ENCODE data around the gene NRP1. TPM values are rescaled to one million over a fixed set of nuclear protein-coding genes. Genes with fewer than 3 reads are reported as not detected.

The NRP1 gene
- total RNA-seq, 1 experiment from 2014 or later = 555 TPM

GRCh38 chr10:33150146-33150545, 184.3 kb downstream of the NRP1 start:
- ChIA-PET CTCF (no interaction called here), POLR2A (ENCODE audit: unreplicated experiment) (interaction anchor here (0.5 to 0.6 kb wide), 2 partner anchors 18 to 226 kb away, joined by 3 read pairs; no protein-coding TSS in a partner anchor)
- Histone ChIP-seq H3K36me3 (ENCODE audit: low read depth, low read length) (no peaks in the 10 kb centered on the region), H3K27me3 (ENCODE audit: low read length) (no peaks in the 10 kb centered on the region), H3K27ac (ENCODE audit: low read length) (no peak overlapping the region), H4K20me1 (ENCODE audit: low read length) (no peaks in the 10 kb centered on the region), H3K79me2 (ENCODE audit: low read length) (no peaks in the 10 kb centered on the region), H3K9ac (ENCODE audit: low read length) (no peak overlapping the region), H2AFZ (ENCODE audit: low read length) (no peak overlapping the region), H3K4me3 (ENCODE audit: low read length) (no peak overlapping the region), H3K9me3 (ENCODE audit: low read length) (no peaks in the 10 kb centered on the region; the same call in 1 of the 2 replicates), H3K9me2 (replicated peaks; ENCODE audit: low read length) (no peaks in the 10 kb centered on the region), H3F3A (ENCODE audit: low read length, unreplicated experiment) (no peaks in the 10 kb centered on the region), H3K4me2 (ENCODE audit: low read length) (no peak overlapping the region), H3K4me1 (ENCODE audit: insufficient read depth, low read length) (peaks cover 18% of the 10 kb centered on the region)
- no TSS peak for BruUV-seq (replicated peaks)
- ATAC-seq (no peak), DNase-seq (no peak)
- TF ChIP-seq CTCF (conservative IDR thresholded peaks at IDR 0.05; ENCODE audit: low read depth, low read length) (no peak), EZH2phosphoT487 (IDR thresholded peaks at IDR 0.05; ENCODE audit: borderline replicate concordance, low read length) (no peak), EZH2 (IDR thresholded peaks at IDR 0.05; ENCODE audit: low read length, unreplicated experiment) (no peak)
- intact Hi-C loops (cut with micrococcal nuclease) = no loop called here

- Histone ChIP-seq H3K9me2 (replicated peaks; ENCODE audit: low read length) (no peaks in the 10 kb centered on the region), H4K20me1 (ENCODE audit: low read length) (no peaks in the 10 kb centered on the region), H3K4me2 (ENCODE audit: low read length) (no peak overlapping the region), H3K4me1 (ENCODE audit: insufficient read depth, low read length) (peaks cover 26% of the 10 kb centered on the region), H3K9me3 (ENCODE audit: low read length) (no peaks in the 10 kb centered on the region; the same call in 1 of the 2 replicates), H3K36me3 (ENCODE audit: low read depth, low read length) (no peaks in the 10 kb centered on the region), H3F3A (ENCODE audit: low read length, unreplicated experiment) (no peaks in the 10 kb centered on the region), H3K4me3 (ENCODE audit: low read length) (no peak overlapping the region), H3K9ac (ENCODE audit: low read length) (no peak overlapping the region), H3K27ac (ENCODE audit: low read length) (no peak overlapping the region), H3K27me3 (ENCODE audit: low read length) (no peaks in the 10 kb centered on the region), H3K79me2 (ENCODE audit: low read length) (no peaks in the 10 kb centered on the region), H2AFZ (ENCODE audit: low read length) (no peak overlapping the region)
- no TSS peak for BruUV-seq (replicated peaks)
- intact Hi-C loops (cut with micrococcal nuclease) = no loop called here
- DNase-seq (no peak), ATAC-seq (no peak)
- TF ChIP-seq EZH2phosphoT487 (IDR thresholded peaks at IDR 0.05; ENCODE audit: borderline replicate concordance, low read length) = no peak
- no peak for TF ChIP-seq EZH2 (IDR thresholded peaks at IDR 0.05; ENCODE audit: low read length, unreplicated experiment)
- TF ChIP-seq CTCF (conservative IDR thresholded peaks at IDR 0.05; ENCODE audit: low read depth, low read length) = no peak
- CTCF ChIA-PET = no interaction called here
- POLR2A ChIA-PET (ENCODE audit: unreplicated experiment) = no interaction called here
Measured at GRCh38 chr10:33147013-33147310, 187.5 kb downstream of the NRP1 start.

GRCh38 chr10:33146189-33147012, 188.1 kb downstream of the NRP1 start:
- Histone ChIP-seq H3K27ac (ENCODE audit: low read length) (no peak overlapping the region), H3K4me2 (ENCODE audit: low read length) (no peak overlapping the region), H3K27me3 (ENCODE audit: low read length) (no peaks in the 10 kb centered on the region), H3K79me2 (ENCODE audit: low read length) (no peaks in the 10 kb centered on the region), H3K9me3 (ENCODE audit: low read length) (no peaks in the 10 kb centered on the region; the same call in 1 of the 2 replicates), H4K20me1 (ENCODE audit: low read length) (no peaks in the 10 kb centered on the region), H3K36me3 (ENCODE audit: low read depth, low read length) (no peaks in the 10 kb centered on the region), H3K4me3 (ENCODE audit: low read length) (no peak overlapping the region), H3K4me1 (ENCODE audit: insufficient read depth, low read length) (peaks cover 25% of the 10 kb centered on the region), H3K9me2 (replicated peaks; ENCODE audit: low read length) (no peaks in the 10 kb centered on the region), H3F3A (ENCODE audit: low read length, unreplicated experiment) (no peaks in the 10 kb centered on the region), H2AFZ (ENCODE audit: low read length) (no peak overlapping the region), H3K9ac (ENCODE audit: low read length) (no peak overlapping the region)
- ATAC-seq = no peak
- BruUV-seq (replicated peaks) = no TSS peak
- CTCF ChIA-PET = interaction anchor here (0.6 kb wide), 1 partner anchor 9 kb away, joined by 3 read pairs; no protein-coding TSS in a partner anchor
- intact Hi-C loops (cut with micrococcal nuclease) = no loop called here
- no peak for DNase-seq
- POLR2A ChIA-PET (ENCODE audit: unreplicated experiment) = interaction anchor here (0.6 kb wide), 1 partner anchor 1421 kb away, joined by 4 read pairs; no protein-coding TSS in a partner anchor
- TF ChIP-seq EZH2phosphoT487 (IDR thresholded peaks at IDR 0.05; ENCODE audit: borderline replicate concordance, low read length) (no peak), EZH2 (IDR thresholded peaks at IDR 0.05; ENCODE audit: low read length, unreplicated experiment) (no peak), CTCF (conservative IDR thresholded peaks at IDR 0.05; ENCODE audit: low read depth, low read length) (no peak)

Measured in PC-3 (cell line).